GM18520 (cell line): ENCODE measurements around the gene IFNA7.
"Not testable (repeated sequence)": the region's sequence is repeated elsewhere in the genome, so short reads cannot be mapped to it uniquely, and the experiment has no call there.

Experiments
- ATAC-seq: cut with Tn5 transposase; IDR thresholded peaks from one replicate; pipeline ENCODE4 v1.9.1; 2021; ENCODE audit not compliant: unreplicated experiment

IFNA7 gene

DNA sequence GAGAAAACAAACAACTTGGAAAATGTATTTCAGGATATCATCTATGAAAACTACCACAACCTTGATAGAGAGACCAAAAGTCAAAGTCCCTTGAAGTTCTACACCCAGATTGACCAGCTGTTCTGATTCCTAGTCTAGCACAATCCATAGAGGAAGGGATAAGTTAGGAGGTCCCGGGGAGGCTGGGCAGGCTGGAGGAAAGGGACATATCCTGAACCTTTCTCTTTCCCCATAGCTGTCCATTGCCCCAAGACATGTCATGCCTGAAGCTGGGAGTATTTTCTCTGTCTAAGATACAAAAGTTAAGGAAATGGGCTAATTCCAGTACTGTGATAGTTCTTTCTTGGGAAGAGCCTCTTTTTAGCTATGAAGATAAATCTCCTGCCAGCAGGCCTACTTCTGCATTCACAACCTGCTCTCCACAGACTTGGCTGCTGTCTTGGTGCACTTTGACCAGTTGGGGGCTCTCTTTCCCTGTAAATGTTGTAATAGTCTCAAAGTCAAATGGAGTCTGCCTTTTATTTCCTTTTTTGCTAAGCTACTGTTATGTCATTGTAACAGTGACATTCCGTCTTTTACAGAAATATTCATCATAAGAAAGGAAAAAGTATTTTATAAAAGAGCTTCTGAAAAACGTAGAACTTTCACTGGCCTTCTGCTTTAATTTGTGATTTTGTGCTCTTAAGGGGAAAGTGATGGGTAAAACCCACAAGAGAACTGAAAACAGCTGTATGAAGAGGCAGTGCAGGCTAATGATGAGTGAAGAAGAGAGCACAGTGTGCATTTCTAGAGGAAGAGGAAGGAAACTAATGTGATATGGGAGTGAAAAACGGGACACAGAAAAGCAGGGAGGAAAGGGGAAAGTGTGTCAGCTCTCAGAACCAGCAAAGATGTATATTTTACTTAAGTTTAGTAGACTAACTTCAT is 18.9 kb downstream of the IFNA7 start:
- peak; percentile 90 for ATAC-seq

GRCh38 chr9:21174671-21175070 is 27.3 kb downstream of the IFNA7 start:
- ATAC-seq = no peak

DNA sequence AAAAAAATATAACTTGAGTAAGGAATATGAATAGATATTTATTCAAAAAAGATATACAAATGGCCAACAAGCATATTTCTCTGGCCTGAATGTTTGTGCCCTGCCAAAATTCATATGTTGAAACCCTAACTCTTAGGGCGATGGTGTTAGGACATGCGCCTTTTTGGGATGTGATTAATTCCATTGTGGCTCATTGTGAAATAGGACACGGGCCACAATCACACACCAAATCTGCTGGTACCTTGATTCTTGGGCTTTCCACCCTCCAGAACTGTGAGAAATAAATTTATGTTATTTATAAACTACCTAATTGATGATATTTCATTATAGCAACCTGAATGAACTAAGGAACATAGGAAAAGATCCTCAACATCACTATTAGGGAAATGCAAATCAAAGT is 29.8 kb downstream of the IFNA7 start:
- no peak for ATAC-seq

GRCh38 chr9:21171351-21171750 is 30.7 kb downstream of the IFNA7 start:
- no peak for ATAC-seq

DNA sequence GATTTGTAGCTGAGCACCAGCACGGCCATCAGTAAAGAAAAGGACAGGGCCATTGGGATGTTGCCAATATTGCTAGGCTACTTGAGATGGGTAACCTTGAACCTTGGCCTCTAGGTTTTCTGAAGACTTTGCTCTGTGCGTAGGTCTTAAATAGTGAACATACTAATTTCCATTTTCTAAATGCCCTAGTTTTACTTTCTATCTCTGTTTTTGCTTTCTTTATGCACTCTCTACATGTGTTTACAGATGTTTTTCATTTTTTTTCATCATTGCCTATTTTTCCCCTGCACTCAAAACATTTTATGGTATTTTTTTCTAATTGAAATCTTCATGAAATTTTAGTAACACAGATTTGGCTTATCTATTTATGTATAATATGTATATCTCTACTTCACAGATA is 35.4 kb downstream of the IFNA7 start, which contains the start of gene IFNA21:
IFNA21 (minus strand) TSS at position 101 of the 400 bp plus-strand sequence; CDS start at position 53, 48 bp downstream.
- not testable (repeated sequence) for ATAC-seq

GRCh38 chr9:21165516-21165915 is 36.5 kb downstream of the IFNA7 start:
- ATAC-seq = no peak

GRCh38 chr9:21160178-21160577 is 41.8 kb downstream of the IFNA7 start:
- peak; percentile 70 for ATAC-seq

DNA sequence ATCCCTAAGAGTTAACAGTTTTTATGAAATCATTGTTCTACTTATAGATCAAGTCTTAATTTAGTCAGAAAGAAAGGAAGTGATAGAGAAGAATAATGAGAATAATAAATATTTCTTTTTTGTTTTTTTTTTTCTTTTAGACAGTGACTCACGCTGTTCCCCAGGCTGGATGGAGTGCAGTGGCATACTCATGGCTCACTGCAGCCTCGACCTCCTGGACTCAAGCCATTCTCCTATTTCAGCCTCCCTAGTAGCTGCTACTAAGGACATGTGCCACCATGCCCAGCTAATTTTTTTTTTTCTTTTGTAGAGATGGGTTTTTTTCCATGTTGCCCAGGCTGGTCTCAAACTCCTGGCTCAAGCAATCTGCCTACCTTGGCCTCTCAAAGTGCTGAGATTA is 46.5 kb downstream of the IFNA7 start:
- ATAC-seq = no peak

DNA sequence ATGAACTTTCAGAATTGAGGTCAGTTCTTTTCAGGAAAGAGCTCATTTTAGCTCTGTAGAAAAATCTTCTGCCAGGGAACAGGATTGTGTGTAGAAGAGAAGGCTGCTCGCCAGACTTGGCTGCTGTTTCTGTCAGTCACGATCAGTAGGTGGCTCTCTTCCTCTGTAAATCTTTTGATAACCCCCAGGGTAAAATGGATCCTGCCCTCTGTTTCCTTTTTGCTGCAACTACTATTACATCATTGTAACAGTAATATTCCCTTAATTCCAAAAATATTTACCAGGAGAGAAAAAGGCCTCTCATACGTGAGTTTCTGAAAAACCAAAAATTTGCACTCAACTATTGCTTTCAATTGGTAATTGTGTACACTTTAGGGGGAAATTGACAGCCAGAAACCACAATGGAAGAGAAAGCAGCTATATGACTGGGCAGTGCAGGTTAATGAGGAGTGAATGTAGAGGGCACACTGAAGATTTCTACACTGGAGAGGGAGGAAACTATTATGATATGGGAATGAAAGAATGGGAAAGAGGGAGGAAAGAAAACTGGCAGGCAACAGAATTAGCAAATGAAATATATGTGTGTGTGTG is 47.9 kb downstream of the IFNA7 start:
- peak; percentile 63 for ATAC-seq

- ATAC-seq = no peak
Measured at GRCh38 chr9:21153336-21154017, 48.5 kb downstream of the IFNA7 start.
